ENCODE measurements around the gene TMEM273. TPM values are rescaled to one million over a fixed set of nuclear protein-coding genes. Genes with fewer than 3 reads are reported as not detected.

Gene TMEM273
- total RNA-seq, 4 donors from 2014 or later, result 18.6 to 37.9 (median 28.8) TPM

DNA sequence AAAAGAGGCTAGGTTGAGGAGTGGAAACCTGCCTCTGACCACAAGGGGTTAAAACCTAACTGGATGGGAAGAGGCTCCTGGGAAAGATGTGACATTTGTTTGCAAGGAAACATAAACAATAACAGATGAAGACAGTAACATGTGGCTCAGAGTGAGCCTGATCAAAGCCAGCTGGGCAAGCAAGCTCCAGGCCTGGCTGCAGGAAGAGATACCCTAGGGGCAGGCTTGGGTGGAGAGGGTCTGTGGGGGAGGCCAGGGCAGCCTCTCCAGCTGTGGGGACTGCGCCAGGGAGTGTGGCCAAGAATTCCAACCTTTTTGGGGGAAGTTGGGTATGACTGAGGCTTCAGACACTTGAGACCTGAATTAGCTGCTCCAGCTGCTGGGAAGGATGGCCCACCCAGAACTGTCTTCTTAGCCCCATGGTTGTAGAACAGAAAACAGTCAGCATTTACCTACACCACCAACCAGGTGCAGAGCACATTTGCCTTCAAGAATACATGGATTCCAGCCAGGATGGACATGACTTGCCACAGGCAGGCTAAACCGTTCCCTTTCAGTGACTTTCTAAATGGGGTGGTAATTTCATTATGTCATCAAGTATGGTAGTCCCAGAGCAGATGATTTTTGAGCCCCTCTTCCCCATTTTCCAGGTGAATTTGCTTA, 44.0 kb downstream of the TMEM273 start:
- Histone ChIP-seq H3K27me3 (no peaks in the 10 kb centered on the region), H3K27ac (no peak overlapping the region), H3K4me1 (peaks cover 0 to 12% (median 5%) of the 10 kb centered on the region in 4 donors), H3K36me3 (no peaks in the 10 kb centered on the region), H3K9me3 (peaks cover 0 to 17% (median 3%) of the 10 kb centered on the region in 4 donors), H3K4me3 (no peak overlapping the region)
- 62 to 72% methylated on average over 2 of the region's 2 CpGs for WGBS, 2 donors
- DNase-seq (ENCODE audit: low spot score in 2 of 2), result no peak
- TF ChIP-seq POLR2A (IDR thresholded peaks at IDR 0.05), result no peak
- TF ChIP-seq EP300 (IDR thresholded peaks at IDR 0.05), result no peak
- no peak for TF ChIP-seq CTCF (IDR thresholded peaks at IDR 0.05)

DNA sequence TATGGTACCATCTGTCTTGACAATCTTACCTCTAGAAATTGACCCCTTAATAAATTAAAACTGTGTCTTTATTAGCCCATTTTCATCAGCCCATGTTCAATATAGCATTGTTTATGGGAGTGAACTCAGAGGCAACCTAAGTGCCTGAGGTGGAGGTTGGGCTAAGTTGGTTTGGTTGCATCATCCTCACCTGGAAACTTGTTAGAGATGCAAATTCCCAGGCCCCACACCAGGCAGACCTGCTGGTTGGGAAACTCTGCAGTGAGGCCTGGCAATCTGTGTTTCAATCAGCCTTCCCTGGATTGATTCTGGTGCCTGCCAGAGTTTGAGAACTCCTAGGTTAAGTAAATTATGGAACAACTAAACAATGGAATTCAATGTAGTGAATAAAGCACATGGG, 44.9 kb downstream of the TMEM273 start:
- DNase-seq (ENCODE audit: low spot score in 2 of 2), result no peak
- Histone ChIP-seq H3K27ac (no peak overlapping the region), H3K36me3 (no peaks in the 10 kb centered on the region), H3K27me3 (no peaks in the 10 kb centered on the region), H3K4me1 (peaks cover 0 to 21% (median 6%) of the 10 kb centered on the region in 4 donors), H3K4me3 (no peak overlapping the region), H3K9me3 (peaks cover 0 to 14% (median 3%) of the 10 kb centered on the region in 4 donors)
- TF ChIP-seq EP300 (IDR thresholded peaks at IDR 0.05), result no peak
- TF ChIP-seq CTCF (IDR thresholded peaks at IDR 0.05), result no peak
- TF ChIP-seq POLR2A (IDR thresholded peaks at IDR 0.05), result no peak

- Histone ChIP-seq H3K27ac (no peak overlapping the region), H3K4me1 (peaks cover 0 to 22% (median 6%) of the 10 kb centered on the region in 4 donors), H3K27me3 (no peaks in the 10 kb centered on the region), H3K9me3 (no peaks in the 10 kb centered on the region), H3K36me3 (no peaks in the 10 kb centered on the region), H3K4me3 (no peak overlapping the region)
- no peak for DNase-seq (ENCODE audit: low spot score in 2 of 2)
- WGBS, 2 donors, result 80 to 84% methylated on average over 5 of the region's 5 CpGs
- TF ChIP-seq CTCF (IDR thresholded peaks at IDR 0.05) (no peak), POLR2A (IDR thresholded peaks at IDR 0.05) (no peak)
These were observed 46.5 kb downstream of the TMEM273 start for GRCh38 chr10:49141541-49142332.

- WGBS, 2 donors, result 86 to 88% methylated on average over 5 of the region's 5 CpGs
- no peak overlapping the region for H3K27ac ChIP-seq
These were observed 47.6 kb downstream of the TMEM273 start for GRCh38 chr10:49140304-49141177.

More at GRCh38 chr10:49140304-49141177, 47.6 kb downstream of the TMEM273 start:
- TF ChIP-seq POLR2A (IDR thresholded peaks at IDR 0.05), result no peak
- TF ChIP-seq EP300 (IDR thresholded peaks at IDR 0.05), result no peak
- TF ChIP-seq CTCF (IDR thresholded peaks at IDR 0.05), result no peak
- Histone ChIP-seq H3K27me3 (no peaks in the 10 kb centered on the region), H3K4me3 (no peak overlapping the region), H3K36me3 (no peaks in the 10 kb centered on the region), H3K9me3 (no peaks in the 10 kb centered on the region), H3K4me1 (peaks cover 0 to 26% (median 7%) of the 10 kb centered on the region in 4 donors)
- no peak for DNase-seq (ENCODE audit: low spot score in 2 of 2)

Data from tibial nerve (tissue), 4 donors.